ENCODE measurements around the gene NR3C2. TPM values are rescaled to one million over a fixed set of nuclear protein-coding genes. Genes with fewer than 3 reads are reported as not detected.

NR3C2 gene
- total and polyA plus RNA-seq, 10 of the 15 experiments (the other 5 are each of a cell fraction or from before 2014, with no cell fraction given), result 0.05 to 0.11 (median 0.08) TPM; not detected in 4

DNA sequence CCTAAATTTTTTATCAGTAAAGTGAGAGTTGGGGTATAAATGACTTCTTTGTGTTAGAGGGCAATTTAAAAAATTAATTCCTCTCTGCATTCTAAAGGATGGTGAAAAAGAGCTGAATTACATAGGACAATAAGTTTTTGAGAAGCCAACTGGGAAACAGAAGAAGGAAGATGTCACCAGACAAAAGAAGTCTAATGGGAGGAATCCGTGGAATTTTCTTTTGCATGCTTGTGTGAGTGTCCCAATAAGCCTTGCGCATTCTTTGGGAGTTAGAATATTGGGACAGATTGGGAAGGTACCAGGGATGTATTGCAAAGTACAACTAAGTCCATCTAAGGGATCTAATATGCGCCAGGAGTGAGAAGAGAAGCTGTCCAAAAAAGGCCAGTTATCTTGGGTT, 35.1 kb upstream of the NR3C2 start:
- RAD21 ChIA-PET (ENCODE audit: unreplicated experiment), result no interaction called here
- POLR2A ChIA-PET, result no interaction called here
- CTCF ChIA-PET, result no interaction called here
- Histone ChIP-seq H3K27ac (ENCODE audit: control insufficient read depth, insufficient read depth) (no peak overlapping the region), H3K4me2 (ENCODE audit: control insufficient read depth, insufficient read depth) (no peak overlapping the region), H3K4me1 (ENCODE audit: control insufficient read depth, insufficient read depth, low read length) (no peaks in the 10 kb centered on the region), H2AFZ (ENCODE audit: control insufficient read depth, low read depth, low read length) (no peak overlapping the region), H3K9ac (ENCODE audit: control insufficient read depth, insufficient read depth, low read length) (no peak overlapping the region), H3K27me3 (replicated peaks in 1 of 2; ENCODE audit: control insufficient read depth in 2 of 2, insufficient read depth in 2 of 2, low read length in 1 of 2) (no peaks in the 10 kb centered on the region), H4K20me1 (ENCODE audit: control insufficient read depth, insufficient read depth) (no peaks in the 10 kb centered on the region), H3K79me2 (ENCODE audit: control insufficient read depth, insufficient read depth, low read length) (no peaks in the 10 kb centered on the region), H3K9me3 (replicated peaks; ENCODE audit: control insufficient read depth, insufficient read depth, low read length) (no peaks in the 10 kb centered on the region), H3K36me3 (ENCODE audit: control insufficient read depth in 2 of 2, insufficient read depth in 2 of 2, low read length in 1 of 2) (no peaks in the 10 kb centered on the region), H3K4me3 (no peak overlapping the region)
- in situ Hi-C loops (cut with MboI), result no loop called here
- DNase-seq (ENCODE audit: low read depth, low spot score) (no peak), FAIRE-seq (no peak), ATAC-seq (no peak)
- BruUV-seq (replicated peaks), result no TSS peak
- 7% methylated on average over 3 of the region's 3 CpGs for WGBS (ENCODE audit: insufficient coverage, insufficient replicate concordance, low lambda C conversion rate, missing lambda C conversion rate)
- SMC1A ChIA-PET (ENCODE audit: uncharacterized antibody, unreplicated experiment), result no interaction called here
- no peak for TF ChIP-seq IRF4 (IDR thresholded peaks at IDR 0.05; ENCODE audit: low read depth, low read length)
- intact Hi-C loops (cut with micrococcal nuclease; ENCODE audit: unreplicated experiment), result no loop called here

DNA sequence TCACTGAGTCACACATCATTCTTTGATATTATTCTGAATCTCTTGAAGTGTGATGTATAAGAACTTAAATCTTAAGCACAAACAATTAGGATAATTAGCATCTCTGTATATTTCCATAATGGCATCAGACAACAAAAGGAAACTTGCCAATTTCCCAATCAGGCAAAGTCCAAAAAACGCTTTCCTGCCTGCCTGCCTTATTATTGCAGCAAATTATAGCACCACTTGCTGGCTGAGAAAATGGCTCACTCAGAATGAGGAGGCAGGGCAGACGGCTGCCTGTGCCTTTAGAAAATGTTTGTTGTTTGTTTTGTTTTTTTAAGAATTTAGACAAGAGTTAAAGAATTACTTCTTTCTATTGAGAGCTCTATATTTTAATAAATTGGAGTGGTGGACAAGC, 27.7 kb upstream of the NR3C2 start:
- intact Hi-C loops (cut with micrococcal nuclease; ENCODE audit: unreplicated experiment), result no loop called here
- RAD21 ChIA-PET (ENCODE audit: unreplicated experiment), result no interaction called here
- Histone ChIP-seq H3K9ac (ENCODE audit: control insufficient read depth, insufficient read depth, low read length) (no peak overlapping the region), H3K27ac (ENCODE audit: control insufficient read depth, insufficient read depth) (no peak overlapping the region), H3K27me3 (replicated peaks in 1 of 2; ENCODE audit: control insufficient read depth in 2 of 2, insufficient read depth in 2 of 2, low read length in 1 of 2) (no peaks in the 10 kb centered on the region; a peak in 1 of 4 replicates), H2AFZ (ENCODE audit: control insufficient read depth, low read depth, low read length) (no peak overlapping the region), H3K4me1 (ENCODE audit: control insufficient read depth, insufficient read depth, low read length) (no peaks in the 10 kb centered on the region), H3K4me3 (no peak overlapping the region), H3K36me3 (ENCODE audit: control insufficient read depth in 2 of 2, insufficient read depth in 2 of 2, low read length in 1 of 2) (no peaks in the 10 kb centered on the region), H3K4me2 (ENCODE audit: control insufficient read depth, insufficient read depth) (no peak overlapping the region), H3K79me2 (ENCODE audit: control insufficient read depth, insufficient read depth, low read length) (no peaks in the 10 kb centered on the region), H4K20me1 (ENCODE audit: control insufficient read depth, insufficient read depth) (no peaks in the 10 kb centered on the region), H3K9me3 (replicated peaks; ENCODE audit: control insufficient read depth, insufficient read depth, low read length) (no peaks in the 10 kb centered on the region)
- in situ Hi-C loops (cut with MboI), result no loop called here
- ATAC-seq (no peak), DNase-seq (ENCODE audit: low read depth, low spot score) (no peak), FAIRE-seq (no peak)
- POLR2A ChIA-PET, result no interaction called here
- TF ChIP-seq NFXL1 (IDR thresholded peaks at IDR 0.05; ENCODE audit: borderline replicate concordance) (no peak), SUZ12 (IDR thresholded peaks at IDR 0.05; ENCODE audit: unreplicated experiment) (no peak)
- CTCF ChIA-PET, result no interaction called here
- SMC1A ChIA-PET (ENCODE audit: uncharacterized antibody, unreplicated experiment), result no interaction called here
- 0% methylated on average over 2 of the region's 2 CpGs for WGBS (ENCODE audit: insufficient coverage, insufficient replicate concordance, low lambda C conversion rate, missing lambda C conversion rate)
- BruUV-seq (replicated peaks), result no TSS peak
